Hepatic stellate cell (primary cell): ENCODE data around the gene TTC7B.

Experiments
- DNase-seq: peaks from one replicate; pipeline ENCODE4 v3.0.0; 2011; ENCODE audit warnings: low spot score

TTC7B gene

DNA sequence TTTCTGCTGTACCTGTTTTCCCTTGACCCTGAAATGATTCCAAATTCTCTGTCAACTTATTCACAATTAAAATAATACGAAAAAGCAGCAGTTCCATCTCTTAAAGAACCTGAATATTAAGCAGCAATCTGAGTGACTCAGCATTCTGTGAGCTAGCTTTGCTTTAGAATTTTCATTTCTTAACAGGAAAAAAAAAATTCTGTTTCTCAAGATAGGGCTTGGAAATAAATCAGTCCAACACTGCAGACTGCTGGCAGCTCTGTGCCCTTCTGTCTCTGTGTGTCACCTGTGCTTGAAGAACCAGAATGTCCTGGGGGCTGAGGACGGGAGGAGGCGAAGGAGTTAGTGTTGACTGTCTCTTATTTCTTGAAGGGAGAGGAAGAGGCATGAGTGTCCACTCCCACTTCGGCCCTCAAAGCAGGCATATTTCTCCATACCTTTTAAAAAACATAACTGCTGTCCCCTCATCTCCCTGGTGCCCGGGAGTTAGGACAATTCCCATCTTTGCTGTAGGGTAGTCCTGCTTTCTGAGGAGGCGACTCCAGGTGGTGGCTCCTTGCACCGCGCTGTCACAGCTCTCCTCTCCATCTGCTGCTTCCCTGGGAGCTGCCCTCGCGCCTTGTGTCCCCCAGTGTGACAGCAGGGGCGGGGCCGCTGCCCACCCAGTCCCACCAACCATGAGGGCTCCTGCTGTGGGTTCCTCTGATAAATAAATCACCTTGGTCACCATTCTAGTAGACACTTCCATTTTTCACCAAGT lies 216.3 kb downstream of the TTC7B start:
- no peak for DNase-seq

- DNase-seq: no peak
Measured at GRCh38 chr14:90599339-90599738, 216.9 kb downstream of the TTC7B start.

DNA sequence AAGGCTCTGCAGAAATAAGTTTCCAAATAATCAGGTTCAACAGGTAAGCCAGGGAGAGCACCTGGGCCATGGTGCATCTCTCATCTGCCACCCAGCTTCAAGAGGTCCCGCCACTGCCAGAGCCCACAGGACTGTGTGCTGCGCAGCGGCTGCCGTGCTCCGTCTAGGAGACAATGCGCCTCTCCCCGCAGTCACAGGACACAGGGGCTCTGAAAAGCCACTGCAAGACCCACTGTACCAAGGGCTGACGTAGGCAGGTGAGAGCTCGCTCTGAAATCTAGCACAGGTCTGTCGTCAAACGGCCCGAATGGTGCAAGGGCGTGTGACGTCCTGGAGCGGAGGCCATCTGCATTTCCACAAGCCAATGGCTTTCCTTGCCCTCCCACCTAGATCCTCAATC lies 218.3 kb downstream of the TTC7B start:
- DNase-seq: no peak

DNA sequence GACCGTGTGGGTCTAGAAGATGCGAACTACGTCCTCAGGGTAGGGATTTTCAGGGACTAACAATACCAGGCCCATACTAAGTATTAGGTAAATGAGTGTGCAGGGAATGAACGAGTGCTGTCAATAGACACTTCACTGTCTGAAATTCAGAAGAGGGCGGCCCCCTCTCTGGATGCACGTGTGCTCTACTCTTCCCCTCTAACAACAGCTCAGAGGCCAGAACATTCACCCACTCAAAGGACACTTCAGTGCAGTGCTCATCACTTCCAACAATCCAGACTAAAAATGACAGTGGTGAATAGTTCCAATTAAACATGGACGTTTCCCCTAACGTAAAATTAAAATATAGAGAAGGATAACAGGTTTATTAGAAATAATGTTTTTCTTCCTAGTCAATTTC lies 219.5 kb downstream of the TTC7B start:
- no peak for DNase-seq

GRCh38 chr14:90593254-90594040 lies 222.8 kb downstream of the TTC7B start:
- DNase-seq: no peak

GRCh38 chr14:90592655-90593054 lies 223.6 kb downstream of the TTC7B start:
- no peak for DNase-seq

DNA sequence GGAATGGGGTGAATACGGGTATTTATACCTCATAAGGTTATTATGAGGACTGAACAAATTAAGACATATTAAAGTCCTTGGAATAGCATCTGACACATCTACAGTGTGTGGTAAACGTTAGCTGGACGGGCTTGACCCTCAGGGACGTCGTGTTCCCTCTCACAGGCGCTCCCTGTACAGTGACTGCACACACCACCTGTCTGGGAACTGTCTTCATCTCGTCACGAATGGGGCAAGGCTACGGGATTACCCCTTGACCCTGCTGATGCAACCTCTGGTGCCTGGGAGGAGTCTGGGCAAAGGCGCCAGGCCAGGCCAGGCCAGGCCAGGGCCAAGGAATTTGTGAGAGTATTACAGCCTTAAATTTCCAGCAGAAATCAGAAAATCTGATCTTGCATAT lies 228.3 kb downstream of the TTC7B start:
- no peak for DNase-seq

DNA sequence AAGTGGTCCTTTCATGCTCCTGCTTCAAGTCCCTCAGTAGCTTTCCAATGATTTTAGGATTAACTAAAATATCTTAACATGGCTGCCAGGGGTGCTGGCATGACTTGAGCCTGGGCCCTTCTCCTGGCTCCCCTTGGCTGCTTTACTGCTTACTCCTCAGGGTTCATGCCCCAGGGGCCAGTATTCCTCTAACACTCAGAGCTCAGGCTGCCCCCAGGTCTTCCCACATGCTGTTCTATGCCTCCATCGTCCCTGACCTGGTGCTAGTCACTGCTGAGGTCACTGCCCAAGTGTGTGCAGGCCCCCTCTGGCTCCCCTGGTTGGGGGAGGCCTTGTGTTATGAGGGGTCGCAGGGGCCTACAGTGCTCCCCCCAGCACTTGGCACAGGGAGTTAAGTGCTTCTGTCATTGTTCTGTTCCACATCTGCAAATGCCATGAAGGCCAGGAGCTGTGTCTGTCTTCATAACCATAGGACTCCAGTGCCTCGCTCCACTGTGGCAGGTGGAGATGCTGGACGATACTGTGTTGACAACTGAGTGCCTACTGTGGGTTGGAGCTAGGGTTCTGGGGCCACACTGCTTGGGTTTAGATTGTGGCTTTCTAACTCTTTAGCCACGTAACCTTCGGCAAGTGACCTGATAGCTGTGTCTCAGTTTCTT lies 228.8 kb downstream of the TTC7B start:
- no peak for DNase-seq

GRCh38 chr14:90585106-90585505 lies 231.1 kb downstream of the TTC7B start:
- no peak for DNase-seq

- no peak for DNase-seq
Measured at GRCh38 chr14:90583916-90584605, 232.2 kb downstream of the TTC7B start.

DNA sequence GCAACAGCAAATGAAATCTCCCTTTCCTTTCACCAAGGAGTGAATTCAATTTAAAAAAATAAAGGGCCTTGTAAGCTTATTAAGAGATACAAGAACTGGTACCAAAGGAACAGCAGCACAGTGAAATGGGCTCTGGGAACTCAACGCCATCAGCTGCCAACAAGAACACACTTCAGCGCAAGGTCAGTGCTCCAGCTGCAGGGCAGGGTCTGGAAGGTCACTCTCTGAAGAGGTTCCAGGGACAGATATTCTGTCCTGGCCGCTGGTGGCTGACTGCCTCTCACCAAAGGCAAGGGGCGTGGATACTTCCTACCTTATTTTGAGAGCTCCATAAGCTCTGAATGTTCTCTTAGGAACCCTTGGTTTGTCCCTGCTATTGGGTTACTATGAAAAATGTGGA lies 232.8 kb downstream of the TTC7B start:
- no peak for DNase-seq

DNA sequence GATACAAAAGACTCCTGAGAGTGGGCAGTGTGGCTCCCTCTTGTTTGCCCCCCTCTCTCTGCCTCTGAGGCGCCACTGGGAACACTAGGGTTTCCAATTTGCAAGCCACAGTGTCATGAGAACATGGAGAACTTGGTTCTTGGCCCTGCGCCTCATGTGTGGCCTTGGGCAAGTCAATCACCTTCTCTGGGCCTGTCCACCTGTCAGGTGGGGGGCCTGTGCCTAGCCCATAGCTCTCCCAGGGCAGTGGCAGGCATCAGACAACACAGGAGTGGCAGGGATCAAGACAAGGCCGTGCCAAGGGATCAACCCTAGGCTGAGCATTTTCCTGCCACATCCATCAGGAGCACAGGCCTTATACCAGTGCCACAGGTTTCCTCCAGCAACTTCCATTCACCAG lies 234.1 kb downstream of the TTC7B start:
- DNase-seq: no peak

GRCh38 chr14:90581745-90582144 lies 234.5 kb downstream of the TTC7B start:
- DNase-seq: no peak

- no peak for DNase-seq
Measured at GRCh38 chr14:90580377-90581335, 235.6 kb downstream of the TTC7B start.

GRCh38 chr14:90579816-90580215 lies 236.4 kb downstream of the TTC7B start:
- DNase-seq: no peak

GRCh38 chr14:90579088-90579487 lies 237.1 kb downstream of the TTC7B start:
- DNase-seq: no peak

DNA sequence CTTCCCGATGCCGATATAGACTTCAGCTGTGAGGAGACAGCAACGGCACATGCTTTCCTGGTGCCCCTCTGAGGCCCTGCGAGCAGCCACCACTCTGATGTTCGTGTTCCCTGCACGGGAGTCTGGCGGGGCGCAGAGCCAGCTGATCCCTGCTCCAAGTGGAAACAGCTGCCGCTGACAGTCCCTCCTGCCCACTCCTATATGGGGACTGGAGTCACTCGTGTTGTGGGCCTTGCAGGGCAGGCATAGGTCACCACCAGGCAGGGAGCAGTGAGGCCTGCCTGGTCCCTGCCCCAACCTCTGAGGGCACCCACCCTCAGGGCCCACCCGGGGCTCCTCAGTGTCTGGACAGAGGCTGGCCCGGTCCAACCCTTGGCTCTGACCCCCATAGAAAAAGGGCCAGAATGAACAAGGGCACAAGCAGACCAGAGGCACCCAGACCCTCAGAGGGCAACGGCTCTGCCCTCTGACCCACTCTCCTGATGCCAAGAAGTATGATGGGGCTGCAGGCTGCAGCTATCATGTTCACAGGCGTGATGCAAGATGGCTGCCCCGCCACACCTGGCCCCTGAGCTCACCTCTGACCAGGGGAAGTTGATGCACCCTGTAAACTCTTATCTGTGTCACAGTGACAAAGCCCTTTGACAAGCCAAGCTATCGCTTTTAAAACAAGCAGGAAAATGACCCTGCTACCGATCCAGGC lies 237.8 kb downstream of the TTC7B start:
- DNase-seq: no peak

DNA sequence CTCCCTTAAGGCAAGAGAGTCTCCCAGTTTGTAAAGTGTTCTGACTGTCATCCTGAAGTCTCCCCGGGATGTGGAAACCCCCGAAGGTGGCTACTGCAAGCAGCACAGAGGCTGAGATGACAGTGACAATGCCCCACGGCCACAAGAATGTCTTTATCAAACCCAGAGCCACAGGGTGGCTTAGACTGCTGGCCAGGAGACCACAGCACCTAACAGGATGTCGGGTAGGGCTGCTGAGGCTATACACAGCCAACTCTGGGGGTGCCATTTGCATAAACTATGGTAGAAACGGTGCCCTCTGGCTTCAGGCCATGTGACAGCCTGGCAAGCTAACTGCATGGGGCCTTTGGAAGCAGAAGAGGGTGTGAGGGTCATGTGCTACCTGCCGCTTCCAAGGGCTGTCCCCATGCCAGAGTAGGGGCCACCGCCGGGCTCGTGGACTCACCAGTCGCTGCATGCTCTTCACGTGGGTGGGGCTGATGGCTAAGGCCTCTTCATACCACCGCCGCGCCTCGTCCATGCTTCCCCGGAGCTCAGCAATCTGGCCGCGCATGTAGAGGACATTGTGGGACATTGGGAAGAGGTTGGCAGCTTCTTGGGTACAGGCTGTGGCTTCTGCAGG lies 238.5 kb downstream of the TTC7B start:
- DNase-seq: no peak

DNA sequence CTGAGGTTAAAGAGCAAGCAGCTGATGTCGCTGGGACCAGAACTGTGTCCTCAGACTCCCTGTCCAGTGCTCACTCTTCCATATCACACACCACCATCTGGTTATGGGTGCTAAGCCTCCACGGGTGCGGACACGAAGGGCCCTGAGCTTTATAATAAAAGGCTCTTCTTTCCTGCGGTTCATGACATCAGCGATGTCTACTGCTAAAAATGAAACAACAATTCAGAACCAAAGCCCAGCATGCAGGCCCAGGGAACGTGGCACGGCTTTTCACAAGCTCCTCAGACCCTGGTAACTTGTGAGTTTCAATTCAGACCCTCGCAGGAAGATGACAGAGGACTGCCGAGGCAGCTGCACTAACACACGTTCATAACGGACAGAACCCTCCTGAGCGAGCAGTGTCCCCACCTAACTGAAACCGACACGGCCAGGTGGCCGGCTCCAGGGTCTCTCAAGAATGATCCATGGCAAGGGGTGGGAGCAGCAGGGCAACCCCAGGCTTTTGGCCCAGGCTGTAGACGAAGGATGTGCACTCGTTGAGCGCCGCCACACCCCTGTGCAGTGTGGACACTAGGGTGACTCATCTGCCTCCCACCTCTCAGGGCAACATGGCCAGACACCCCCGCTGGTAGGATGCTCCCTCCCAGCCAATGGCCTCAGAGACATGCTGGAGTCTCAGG lies 239.1 kb downstream of the TTC7B start:
- DNase-seq: no peak

GRCh38 chr14:90576581-90576980 lies 239.6 kb downstream of the TTC7B start:
- peak; percentile 31 for DNase-seq
